Naive B cell (primary cell): ENCODE results near the gene KRT17. TPM values are rescaled to one million over a fixed set of nuclear protein-coding genes. Genes with fewer than 3 reads are reported as not detected.

ENCODE experiments used
- ATAC-seq, 2 donors: fragments of 150-1000 bp; cut with Tn5 transposase; 2 replicates each; pipeline ENCODE4 v1.10.0; 2021; ENCODE audit warnings: low read depth in 2 of 2, mild to moderate bottlenecking in 2 of 2, moderate library complexity in 2 of 2
- DNase-seq: peaks from one replicate; pipeline ENCODE4 v3.0.0; 2022
- H3K27ac Mint-ChIP-seq, 6 donors: one replicate each; pipeline ENCODE4 v1.8.0; 2020 to 2022; ENCODE audit warnings: mild to moderate bottlenecking in 6 of 6, mixed read lengths in 6 of 6, moderate library complexity in 5 of 6, inconsistent platforms in 2 of 6
- H3K27me3 Mint-ChIP-seq, 3 donors: one replicate each; pipeline ENCODE4 v1.8.0; 2021 to 2022; ENCODE audit warnings: mixed read lengths in 3 of 3, mild to moderate bottlenecking in 1 of 3
- H3K36me3 Mint-ChIP-seq, 2 donors: one replicate each; pipeline ENCODE4 v1.8.0; 2020 to 2022; ENCODE audit warnings: mixed read lengths in 2 of 2, inconsistent platforms in 1 of 2, mild to moderate bottlenecking in 1 of 2
- H3K4me1 Mint-ChIP-seq, 3 donors: one replicate each; pipeline ENCODE4 v1.8.0; 2020 to 2022; ENCODE audit warnings: mixed read lengths in 3 of 3, inconsistent platforms in 1 of 3, mild to moderate bottlenecking in 1 of 3, moderate library complexity in 1 of 3
- H3K4me3 Mint-ChIP-seq, 8 donors: one replicate each; pipeline ENCODE4 v1.8.0; 2020 to 2022; ENCODE audit warnings: mild to moderate bottlenecking in 8 of 8, mixed read lengths in 8 of 8, moderate library complexity in 8 of 8, inconsistent platforms in 2 of 8
- H3K9me3 Mint-ChIP-seq, 7 donors: one replicate each; pipeline ENCODE4 v1.8.0; 2020 to 2022; ENCODE audit warnings: mixed read lengths in 7 of 7, mild to moderate bottlenecking in 5 of 7, inconsistent platforms in 2 of 7, moderate library complexity in 1 of 7
- polyA plus RNA-seq, 6 donors: library from polyadenylated mRNA; unstranded; fragments of 300-500 nt; fragmentation: Illumina TruSeq; gene quantifications; one replicate each; pipeline ENCODE4 v1.2.3, GENCODE V29; 2021; ENCODE audit warnings: low read depth in 6 of 6

KRT17 gene
- polyA plus RNA-seq, 6 donors from 2014 or later = not detected

DNA sequence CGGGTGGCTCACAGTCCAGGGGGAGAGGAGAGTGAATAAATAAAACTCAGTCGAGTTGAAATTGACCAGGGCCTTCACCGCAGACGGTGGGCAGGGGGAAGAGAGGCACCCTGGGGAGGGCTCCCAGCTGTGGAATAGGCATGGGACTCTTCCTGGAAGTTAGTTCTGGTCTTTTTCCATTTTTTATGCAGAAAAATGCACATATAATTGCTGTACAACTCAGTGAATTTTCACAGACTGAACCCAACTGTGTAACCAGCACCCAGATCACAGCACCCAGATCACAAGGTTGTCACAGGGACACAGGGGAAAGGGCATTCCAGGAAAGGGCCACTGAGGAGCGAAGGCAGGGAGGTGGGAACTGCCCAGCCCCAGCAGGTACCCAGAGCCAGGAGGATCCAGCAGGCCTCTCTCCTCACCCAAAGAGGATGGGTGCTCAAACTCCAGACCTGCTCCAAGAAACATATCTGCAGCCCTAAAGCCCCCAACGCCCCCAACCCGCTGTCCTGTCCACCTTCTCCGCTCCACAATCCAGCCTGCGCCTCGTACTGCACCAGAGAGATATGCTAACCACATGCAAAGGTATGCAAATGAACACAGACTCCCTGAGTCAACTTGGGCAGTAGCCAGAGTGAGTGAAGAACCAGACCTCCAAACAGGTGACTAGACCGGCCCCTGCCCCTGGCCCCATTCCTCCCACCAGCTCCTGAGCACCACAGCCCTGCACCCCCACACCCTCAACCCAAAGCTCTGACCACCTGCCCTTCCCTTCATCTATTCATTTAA lies 35.2 kb upstream of the KRT17 start:
- no peaks in the 10 kb centered on the region for H3K9me3 Mint-ChIP-seq
- DNase-seq (no peak), ATAC-seq (no peak)
- H3K36me3 Mint-ChIP-seq = no peaks in the 10 kb centered on the region
- peak overlapping the region in 1 of 6 donors; percentile 69 for H3K27ac Mint-ChIP-seq
- peaks cover 0 to 31% (median 16%) of the 10 kb centered on the region in 3 donors for H3K27me3 Mint-ChIP-seq
- H3K4me3 Mint-ChIP-seq = peak overlapping the region in 1 of 8 donors; percentile 76
- H3K4me1 Mint-ChIP-seq = peaks cover 4 to 12% (median 11%) of the 10 kb centered on the region in 3 donors

DNA sequence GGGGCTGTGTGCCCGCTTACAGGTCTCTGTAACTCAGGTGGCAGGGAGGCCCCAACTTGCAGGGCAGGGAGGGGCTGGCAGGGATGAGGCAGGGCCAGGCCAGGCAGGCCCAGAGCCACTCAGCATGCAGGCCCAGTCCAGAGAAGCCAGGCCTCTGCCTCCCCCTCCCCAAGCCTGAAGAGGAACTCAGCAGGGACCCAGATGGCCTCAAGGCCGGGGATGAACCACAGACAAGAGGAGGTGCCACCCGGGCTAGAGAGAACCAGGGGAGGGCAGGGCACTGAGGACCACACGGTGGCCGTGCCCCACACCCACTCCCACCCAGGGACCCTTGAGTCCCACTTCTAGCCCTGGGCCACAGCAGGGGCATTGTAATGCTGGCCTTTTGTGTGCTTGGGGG lies 34.5 kb upstream of the KRT17 start:
- Mint-ChIP-seq H3K4me3 (no peak overlapping the region), H3K9me3 (no peaks in the 10 kb centered on the region), H3K27me3 (peaks cover 0 to 31% (median 16%) of the 10 kb centered on the region in 3 donors), H3K4me1 (peaks cover 4 to 12% (median 11%) of the 10 kb centered on the region in 3 donors), H3K27ac (no peak overlapping the region), H3K36me3 (no peaks in the 10 kb centered on the region)
- ATAC-seq (no peak), DNase-seq (no peak)

DNA sequence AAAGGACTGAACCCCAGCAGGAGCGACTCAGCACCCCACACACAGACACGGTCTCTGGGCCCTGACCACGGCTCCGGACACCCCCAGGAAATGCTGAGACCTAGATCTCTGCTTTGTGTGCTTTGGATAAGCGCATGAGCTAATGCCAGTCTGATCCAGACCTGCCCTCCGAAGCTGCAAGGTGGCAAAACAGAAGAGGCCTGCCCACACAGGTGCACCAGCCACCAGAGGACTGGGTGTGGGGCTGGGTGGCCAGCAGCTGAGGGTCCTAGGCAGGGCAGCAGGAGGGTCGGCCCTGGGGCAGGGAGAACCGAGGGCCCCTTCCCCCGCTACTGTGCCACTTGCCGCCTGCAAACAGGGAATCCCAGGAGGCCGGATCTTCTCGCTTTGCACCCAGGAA lies 33.6 kb upstream of the KRT17 start:
- Mint-ChIP-seq H3K36me3 (no peaks in the 10 kb centered on the region), H3K9me3 (no peaks in the 10 kb centered on the region), H3K4me3 (peak overlapping the region in 1 of 8 donors; percentile 20), H3K27me3 (peaks cover 0 to 31% (median 16%) of the 10 kb centered on the region in 3 donors), H3K27ac (no peak overlapping the region), H3K4me1 (peaks cover 3 to 7% (median 4%) of the 10 kb centered on the region in 3 donors)
- DNase-seq (no peak), ATAC-seq (no peak)

DNA sequence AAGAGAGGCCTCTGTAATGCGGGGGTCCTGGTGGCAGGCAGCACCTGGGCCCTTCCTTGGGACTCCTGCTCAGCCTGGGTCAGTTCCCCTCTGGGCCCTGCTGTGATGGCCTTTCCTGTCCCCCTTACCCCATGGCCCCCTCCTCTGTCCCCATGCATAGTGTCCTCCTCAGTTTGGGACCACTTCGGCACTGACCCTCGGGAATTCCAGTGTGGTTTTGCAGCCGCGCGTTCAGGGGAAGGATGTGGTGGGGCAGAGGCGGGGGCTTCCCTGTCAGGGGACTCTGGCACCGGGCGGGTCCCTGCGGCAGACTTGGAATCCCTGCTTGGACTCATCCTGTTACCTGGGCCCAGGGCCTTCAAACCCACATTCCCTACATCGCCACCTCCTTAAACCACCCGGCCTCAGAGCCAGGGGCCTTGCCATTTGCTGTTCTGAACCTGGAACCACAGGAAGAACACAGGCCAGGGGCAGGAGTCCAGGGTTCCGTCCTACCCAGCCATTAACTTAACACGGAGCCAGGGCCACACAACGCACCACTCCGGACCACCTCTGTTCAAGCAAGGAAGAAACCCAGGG lies 32.9 kb upstream of the KRT17 start:
- no peak overlapping the region for H3K4me3 Mint-ChIP-seq
- H3K27me3 Mint-ChIP-seq = peaks cover under 1 to 31% (median 17%) of the 10 kb centered on the region in 3 donors
- peak overlapping the region in 1 of 6 donors; percentile 56 for H3K27ac Mint-ChIP-seq
- ATAC-seq (no peak), DNase-seq (no peak)
- H3K36me3 Mint-ChIP-seq = no peaks in the 10 kb centered on the region
- no peaks in the 10 kb centered on the region for H3K9me3 Mint-ChIP-seq
- H3K4me1 Mint-ChIP-seq = peaks cover 0 to 4% (median 0%) of the 10 kb centered on the region in 3 donors

DNA sequence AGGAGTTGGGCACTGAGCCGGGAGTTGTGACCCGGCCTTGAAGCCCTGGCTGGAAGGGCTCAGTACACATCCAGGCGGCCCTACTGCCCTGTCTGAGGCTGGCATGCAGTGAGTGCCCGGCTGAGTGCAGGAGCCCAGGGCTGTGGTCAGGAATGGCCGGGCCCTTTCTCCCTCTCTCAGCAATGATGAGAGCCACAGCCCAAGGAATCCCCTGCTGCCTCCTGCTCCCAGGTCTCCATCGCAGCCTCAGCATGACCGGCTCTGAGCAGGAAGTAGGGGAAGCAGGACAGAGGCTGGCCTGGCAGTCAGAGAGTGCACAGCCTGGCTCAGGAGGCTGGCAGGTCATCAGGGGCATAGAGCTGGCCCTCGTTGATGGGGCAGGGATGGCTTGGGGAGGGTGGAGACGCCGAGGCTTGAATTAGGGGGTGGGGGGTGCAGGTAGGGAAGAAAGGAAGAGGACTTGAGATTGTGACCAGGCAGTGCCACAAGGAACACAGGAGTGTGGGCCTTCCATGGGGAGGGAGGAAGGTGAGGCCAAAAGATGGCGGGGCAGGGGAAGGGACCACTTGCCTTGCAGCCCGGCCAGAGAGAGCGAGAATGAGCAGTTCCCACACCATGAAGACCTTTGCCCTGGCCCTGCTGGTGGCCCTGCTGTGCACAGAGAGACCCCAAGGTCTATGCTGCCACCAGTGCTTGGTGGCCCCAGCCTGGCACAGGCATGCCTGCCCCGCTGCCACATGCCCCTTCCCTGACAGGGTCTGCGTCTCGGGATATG lies 32.1 kb upstream of the KRT17 start:
- Mint-ChIP-seq H3K27me3 (peaks cover 5 to 31% (median 24%) of the 10 kb centered on the region in 3 donors), H3K36me3 (no peaks in the 10 kb centered on the region), H3K27ac (no peak overlapping the region)

DNA sequence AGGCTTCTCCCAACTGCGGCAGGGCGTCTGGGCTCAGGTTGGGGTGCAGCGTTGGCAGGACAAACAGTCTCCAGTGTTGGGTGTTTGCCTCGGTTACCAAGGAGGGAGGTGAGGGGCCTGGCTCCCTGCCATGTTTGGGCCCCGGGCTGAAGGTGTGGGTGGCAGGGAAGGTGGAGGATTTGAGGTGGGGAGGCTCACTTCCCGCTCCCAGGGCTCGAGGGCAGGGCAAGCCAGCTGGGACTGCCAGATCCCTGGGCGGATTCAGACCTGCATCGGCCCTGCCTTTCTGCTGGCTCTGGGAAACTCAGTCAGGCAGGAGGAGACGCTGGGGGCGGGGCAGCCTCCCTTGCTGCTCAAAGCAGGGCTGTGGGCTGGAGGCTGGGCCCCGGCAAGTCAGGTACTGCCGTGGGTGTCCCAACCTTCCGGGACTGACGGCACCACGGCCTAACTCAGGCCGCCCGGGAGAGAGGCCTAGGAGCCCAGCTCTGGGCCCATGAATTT lies 31.3 kb upstream of the KRT17 start:
- no peak for ATAC-seq
- Mint-ChIP-seq H3K27ac (no peak overlapping the region), H3K36me3 (no peaks in the 10 kb centered on the region), H3K4me3 (no peak overlapping the region), H3K9me3 (no peaks in the 10 kb centered on the region), H3K27me3 (peaks cover 5 to 30% (median 24%) of the 10 kb centered on the region in 3 donors), H3K4me1 (peaks cover 0 to 8% (median 0%) of the 10 kb centered on the region in 3 donors)
- no peak for DNase-seq

More for the DNA sequence above, 32.1 kb upstream of the KRT17 start:
- Mint-ChIP-seq H3K4me1 (peaks cover 0 to 8% (median 0%) of the 10 kb centered on the region in 3 donors), H3K4me3 (no peak overlapping the region), H3K9me3 (no peaks in the 10 kb centered on the region)
- ATAC-seq (no peak), DNase-seq (no peak)

DNA sequence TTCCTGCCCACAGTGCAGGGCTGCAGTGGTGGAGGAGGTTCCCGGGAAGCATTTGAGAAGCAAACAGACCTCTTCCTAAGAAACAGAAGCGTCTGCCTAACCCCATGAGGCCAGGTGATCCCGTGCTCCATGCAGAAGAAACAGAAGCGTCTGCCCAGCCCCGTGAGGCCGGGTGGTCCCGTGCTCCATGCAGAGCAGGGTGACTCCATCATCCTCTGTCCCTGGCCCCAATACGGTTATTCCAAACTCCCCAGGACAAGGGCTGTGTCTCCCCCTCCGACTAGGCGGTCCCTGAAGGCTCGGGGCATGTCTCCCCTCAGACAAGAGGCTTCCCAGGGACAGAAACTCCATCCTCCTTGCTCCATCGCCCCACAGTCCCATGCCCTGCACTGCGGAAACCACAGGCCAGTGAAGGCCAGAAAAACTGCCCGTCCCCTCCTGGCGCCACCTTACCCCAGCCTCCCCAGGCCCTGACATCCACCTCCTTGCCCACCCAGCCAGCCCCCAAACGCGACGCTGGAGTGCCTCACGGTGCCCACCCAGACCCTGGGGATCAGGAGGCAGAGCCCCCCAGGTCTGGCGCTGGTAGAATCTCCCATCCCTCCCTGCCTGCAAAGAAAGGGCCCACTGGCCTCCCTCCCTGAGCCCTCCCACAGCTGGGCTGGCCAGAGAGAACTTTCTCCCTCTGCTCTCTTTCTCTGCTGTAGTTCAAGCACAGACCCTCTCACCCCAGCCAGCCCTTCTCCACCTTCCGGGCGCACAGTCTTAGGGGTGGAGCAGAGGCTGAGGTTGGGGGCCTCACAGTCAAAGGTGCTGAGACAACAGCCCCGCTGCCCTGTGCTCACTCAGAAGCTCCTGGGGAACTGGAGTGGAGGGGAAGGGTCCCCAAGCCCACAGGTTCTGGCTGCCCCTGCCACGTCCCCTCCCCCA lies 30.6 kb upstream of the KRT17 start:
- ATAC-seq = no peak
- no peak overlapping the region for H3K27ac Mint-ChIP-seq
- no peak for DNase-seq
- H3K9me3 Mint-ChIP-seq = no peaks in the 10 kb centered on the region
- H3K4me3 Mint-ChIP-seq = no peak overlapping the region
- H3K27me3 Mint-ChIP-seq = peaks cover 5 to 24% (median 23%) of the 10 kb centered on the region in 3 donors
- peaks cover 0 to 8% (median 0%) of the 10 kb centered on the region in 3 donors for H3K4me1 Mint-ChIP-seq
- no peaks in the 10 kb centered on the region for H3K36me3 Mint-ChIP-seq

DNA sequence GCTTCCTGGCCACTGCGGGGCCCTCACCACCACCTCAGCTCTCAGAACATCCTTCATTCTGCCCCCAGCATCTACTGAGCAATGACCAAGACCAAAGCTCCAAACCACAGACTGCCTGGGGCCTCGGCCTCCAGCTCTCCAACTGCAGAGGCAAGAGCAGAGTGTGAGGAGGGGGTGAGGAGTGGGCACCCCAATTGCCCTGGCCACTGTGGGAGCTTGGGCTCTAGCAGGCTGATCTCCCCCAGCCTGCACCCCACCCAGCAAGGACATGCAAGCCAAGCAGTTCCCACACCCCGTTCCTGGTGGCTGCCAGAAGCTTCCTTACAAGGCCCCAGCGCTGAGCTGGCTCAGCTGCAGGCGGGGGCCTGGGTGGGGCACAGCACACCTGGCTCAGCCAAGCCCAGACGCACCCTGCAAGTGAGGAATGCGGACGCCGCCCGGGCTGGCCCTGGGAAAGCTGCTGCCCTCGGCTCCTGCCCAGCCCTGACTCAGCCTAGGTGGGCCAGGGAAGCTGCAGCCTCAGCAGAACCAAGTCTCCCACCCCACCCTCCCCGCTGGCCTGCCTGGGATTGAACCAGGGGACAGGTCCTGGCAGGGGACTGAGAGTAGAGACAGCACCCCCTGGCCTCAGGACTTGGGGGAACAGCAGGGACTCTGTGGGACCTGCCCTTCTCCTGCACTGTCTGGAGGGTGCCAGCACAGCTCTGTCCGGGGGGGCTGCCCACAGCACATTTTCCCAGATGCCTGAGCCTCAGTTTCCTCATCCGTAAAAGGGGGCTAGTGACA lies 29.7 kb upstream of the KRT17 start:
- H3K27me3 Mint-ChIP-seq = peaks cover 5 to 24% (median 21%) of the 10 kb centered on the region in 3 donors
- H3K4me3 Mint-ChIP-seq = no peak overlapping the region
- H3K9me3 Mint-ChIP-seq = no peaks in the 10 kb centered on the region
- peaks cover 0 to 8% (median 0%) of the 10 kb centered on the region in 3 donors for H3K4me1 Mint-ChIP-seq
- H3K27ac Mint-ChIP-seq = no peak overlapping the region
- ATAC-seq (no peak), DNase-seq (no peak)
- no peaks in the 10 kb centered on the region for H3K36me3 Mint-ChIP-seq

DNA sequence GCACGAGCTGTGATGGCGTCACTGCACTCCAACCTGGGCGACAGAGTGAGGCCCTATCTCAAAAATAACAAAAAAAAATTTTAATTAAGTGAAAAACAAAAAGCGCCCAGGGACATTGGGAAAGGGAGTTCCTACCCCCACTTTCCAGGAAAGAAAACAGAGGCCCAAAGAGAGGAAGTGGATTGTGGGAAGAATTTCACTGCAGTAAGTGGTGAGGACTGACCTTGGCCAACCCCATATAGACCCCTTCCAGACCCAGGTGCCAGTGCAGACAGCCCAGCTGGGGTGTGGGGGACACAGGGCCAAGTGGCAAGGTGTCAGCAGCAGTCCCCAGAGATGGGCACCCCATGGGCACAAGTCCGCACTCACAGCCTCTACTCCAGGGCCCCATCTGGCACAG lies 29.0 kb upstream of the KRT17 start:
- DNase-seq (no peak), ATAC-seq (no peak)
- no peaks in the 10 kb centered on the region for H3K36me3 Mint-ChIP-seq
- peaks cover 4 to 13% (median 5%) of the 10 kb centered on the region in 3 donors for H3K4me1 Mint-ChIP-seq
- H3K27me3 Mint-ChIP-seq = peaks cover 5 to 24% (median 21%) of the 10 kb centered on the region in 3 donors
- H3K27ac Mint-ChIP-seq = no peak overlapping the region
- H3K9me3 Mint-ChIP-seq = no peaks in the 10 kb centered on the region
- no peak overlapping the region for H3K4me3 Mint-ChIP-seq

DNA sequence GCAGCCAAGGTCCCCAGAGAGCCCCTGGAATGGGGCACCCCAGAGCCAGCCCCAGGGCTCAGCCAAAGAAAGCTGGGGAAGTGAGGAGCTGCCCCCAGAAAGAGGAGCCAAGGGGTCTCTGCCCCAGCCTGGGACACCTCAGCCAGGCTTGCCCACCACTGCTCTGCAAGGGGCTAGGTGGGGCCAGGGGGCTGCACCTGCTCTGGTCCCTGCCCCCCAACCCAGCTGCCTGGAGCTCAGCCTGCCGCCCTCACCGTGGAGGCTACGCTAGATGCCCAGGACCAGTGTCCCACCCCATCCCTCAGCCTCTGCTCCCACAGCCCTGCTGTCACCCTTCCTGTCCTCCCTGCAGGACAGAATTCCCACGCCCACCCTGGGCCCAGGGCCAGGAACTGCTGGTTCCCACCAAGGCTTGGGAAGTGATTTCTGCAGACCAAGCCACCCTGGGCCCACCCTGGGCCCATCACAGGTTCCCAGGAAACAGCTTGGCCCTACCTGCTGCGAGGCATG lies 28.1 kb upstream of the KRT17 start:
- Mint-ChIP-seq H3K27ac (no peak overlapping the region), H3K9me3 (no peaks in the 10 kb centered on the region), H3K4me1 (peaks cover 11 to 16% (median 12%) of the 10 kb centered on the region in 3 donors), H3K4me3 (peak overlapping the region in 1 of 8 donors; percentile 21), H3K27me3 (peaks cover 5 to 19% (median 17%) of the 10 kb centered on the region in 3 donors), H3K36me3 (no peaks in the 10 kb centered on the region)
- no peak for ATAC-seq
- no peak for DNase-seq

DNA sequence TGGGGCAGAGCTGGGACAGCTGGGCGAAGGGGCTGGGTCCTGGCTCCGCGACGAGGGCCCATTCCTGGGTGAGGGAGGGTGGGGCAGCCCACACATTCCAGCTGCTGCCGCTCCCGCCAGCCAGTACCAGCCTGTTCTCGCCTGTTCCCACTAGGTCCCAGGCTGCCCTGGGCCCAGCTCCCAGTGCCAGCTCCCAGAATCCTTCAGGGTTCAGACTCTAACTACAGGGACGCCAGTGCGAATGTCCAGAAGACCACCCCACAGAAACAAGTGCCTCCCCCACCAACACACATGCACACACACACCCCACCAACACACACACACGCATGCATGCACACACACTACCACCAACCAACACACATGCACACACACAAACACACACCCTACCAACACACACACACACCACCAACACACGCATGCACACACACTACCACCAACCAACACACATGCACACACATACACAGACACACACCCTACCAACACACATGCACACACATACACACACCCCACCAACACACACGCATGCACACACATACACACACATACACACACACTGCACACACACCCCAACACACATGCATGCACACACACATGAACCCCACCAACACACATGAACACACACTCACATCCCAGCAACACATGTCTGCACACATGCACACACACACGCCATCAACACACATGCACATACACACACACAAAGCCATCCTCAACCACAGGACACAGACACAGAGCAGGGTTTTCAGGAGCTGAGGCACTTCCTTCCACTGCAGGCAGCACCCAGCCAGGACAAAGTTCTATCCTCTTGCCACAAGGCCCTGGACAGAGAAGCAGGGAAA lies 27.5 kb upstream of the KRT17 start:
- Mint-ChIP-seq H3K27me3 (peaks cover 5 to 15% (median 14%) of the 10 kb centered on the region in 3 donors), H3K4me1 (peaks cover 11 to 14% (median 12%) of the 10 kb centered on the region in 3 donors), H3K36me3 (no peaks in the 10 kb centered on the region), H3K4me3 (peak overlapping the region in 3 of 8 donors; percentile 0 to 61 (median 21)), H3K27ac (no peak overlapping the region), H3K9me3 (no peaks in the 10 kb centered on the region)
- no peak for ATAC-seq
- DNase-seq = no peak
